ENCODE measurements around the gene RAP1GAP.

DNA sequence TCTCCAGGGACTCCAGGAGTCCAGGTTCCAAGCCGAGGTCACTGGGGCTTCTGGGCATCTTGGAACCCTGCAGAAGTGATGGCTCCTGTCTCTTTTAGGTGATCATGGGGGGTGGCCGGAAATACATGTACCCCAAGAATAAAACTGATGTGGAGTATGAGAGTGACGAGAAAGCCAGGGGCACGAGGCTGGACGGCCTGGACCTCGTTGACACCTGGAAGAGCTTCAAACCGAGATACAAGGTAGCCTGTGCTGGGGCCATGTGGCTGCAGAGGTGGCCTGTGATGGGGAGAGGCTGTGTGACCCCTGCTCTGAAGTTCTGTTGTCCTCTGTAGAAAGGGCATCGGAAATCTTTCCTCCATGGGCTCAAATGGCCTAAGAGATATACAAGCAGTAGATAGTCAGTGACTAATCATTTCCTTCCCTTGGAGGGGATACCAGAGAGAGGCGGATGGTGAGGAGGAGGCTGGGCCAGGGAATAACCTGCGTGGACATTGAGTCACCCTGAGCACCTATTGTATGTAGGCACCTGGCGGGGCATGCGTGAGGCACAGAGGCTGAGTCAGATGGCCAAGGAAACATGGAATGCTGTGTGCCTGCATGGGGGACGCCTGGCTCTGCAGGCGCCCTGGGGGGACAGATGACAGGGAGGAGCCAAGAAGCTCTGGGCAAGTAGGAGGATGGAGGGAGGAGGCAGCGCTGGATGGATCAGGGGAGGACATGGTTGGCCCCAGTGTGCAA is 101.0 kb downstream of the RAP1GAP start:
- TF ChIP-seq, protein P1, sequence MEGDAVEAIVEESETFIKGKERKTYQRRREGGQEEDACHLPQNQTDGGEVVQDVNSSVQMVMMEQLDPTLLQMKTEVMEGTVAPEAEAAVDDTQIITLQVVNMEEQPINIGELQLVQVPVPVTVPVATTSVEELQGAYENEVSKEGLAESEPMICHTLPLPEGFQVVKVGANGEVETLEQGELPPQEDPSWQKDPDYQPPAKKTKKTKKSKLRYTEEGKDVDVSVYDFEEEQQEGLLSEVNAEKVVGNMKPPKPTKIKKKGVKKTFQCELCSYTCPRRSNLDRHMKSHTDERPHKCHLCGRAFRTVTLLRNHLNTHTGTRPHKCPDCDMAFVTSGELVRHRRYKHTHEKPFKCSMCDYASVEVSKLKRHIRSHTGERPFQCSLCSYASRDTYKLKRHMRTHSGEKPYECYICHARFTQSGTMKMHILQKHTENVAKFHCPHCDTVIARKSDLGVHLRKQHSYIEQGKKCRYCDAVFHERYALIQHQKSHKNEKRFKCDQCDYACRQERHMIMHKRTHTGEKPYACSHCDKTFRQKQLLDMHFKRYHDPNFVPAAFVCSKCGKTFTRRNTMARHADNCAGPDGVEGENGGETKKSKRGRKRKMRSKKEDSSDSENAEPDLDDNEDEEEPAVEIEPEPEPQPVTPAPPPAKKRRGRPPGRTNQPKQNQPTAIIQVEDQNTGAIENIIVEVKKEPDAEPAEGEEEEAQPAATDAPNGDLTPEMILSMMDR (conservative IDR thresholded peaks at IDR 0.05; ENCODE audit: low read length) = no peak
- TF ChIP-seq EZH2phosphoT487 (IDR thresholded peaks at IDR 0.05; ENCODE audit: borderline replicate concordance, low read depth, low read length) = no peak
